ENCODE measurements around the gene TOR1AIP1. TPM values are rescaled to one million over a fixed set of nuclear protein-coding genes. Genes with fewer than 3 reads are reported as not detected.

Gene TOR1AIP1
- total RNA-seq, 2 experiments from 2014 or later = 50.1 to 71.6 TPM

DNA sequence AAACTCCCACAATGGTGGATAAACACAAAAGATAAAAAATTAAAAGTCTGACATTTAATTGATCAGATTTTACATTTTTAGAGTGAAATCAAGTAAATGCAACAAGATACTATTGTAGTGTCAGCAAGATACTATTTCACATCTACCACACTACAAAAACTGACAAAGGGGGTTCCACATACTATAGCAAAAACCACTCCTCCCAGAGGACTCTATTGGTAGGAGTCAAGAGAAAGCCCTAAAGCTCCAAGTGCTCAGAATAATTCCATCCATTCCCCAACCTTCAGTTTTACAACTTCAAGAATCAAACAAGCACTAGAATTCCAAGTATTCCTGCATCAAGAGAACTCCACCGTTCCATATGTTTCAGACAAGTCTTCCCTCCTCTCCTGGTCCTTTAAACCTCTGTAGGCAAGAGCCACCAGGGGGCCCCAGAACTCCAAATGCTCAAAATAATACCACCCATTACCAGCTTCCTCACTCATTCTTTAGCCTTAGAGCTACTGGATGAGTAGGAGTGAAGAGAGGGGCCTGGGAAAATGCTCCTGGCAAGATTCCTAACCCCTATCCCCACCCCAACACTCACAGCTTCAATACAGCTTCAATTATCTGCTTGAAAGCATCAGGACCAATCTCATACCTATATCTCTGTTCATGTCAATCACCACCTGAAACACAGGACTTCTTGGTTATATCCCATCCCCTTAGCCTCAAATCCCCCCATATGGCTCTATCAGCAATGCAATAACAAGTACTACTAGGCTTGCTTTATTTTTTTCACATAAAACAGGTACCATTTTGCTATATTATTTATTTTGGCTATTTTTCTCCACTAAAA lies 14.4 kb upstream of the TOR1AIP1 start:
- Mint-ChIP-seq H3K9me3 (ENCODE audit: low read depth) (no peaks in the 10 kb centered on the region), H3K36me3 (ENCODE audit: low read depth) (peaks cover 44% of the 10 kb centered on the region), H3K27ac (no peak overlapping the region), H3K27me3 (no peaks in the 10 kb centered on the region), H3K4me3 (no peak overlapping the region), H3K4me1 (peaks cover 17% of the 10 kb centered on the region)
- ChIA-PET CTCF (interaction anchor here (0.6 to 5.0 kb wide), 21 partner anchors 8 to 339 kb away, joined by 3 to 43 read pairs (median 3); partner anchors contain the start of genes CEP350 and TOR1AIP1), POLR2A (interaction anchor here (0.7 to 1.0 kb wide), 2 partner anchors 15 to 312 kb away, joined by 3 read pairs; partner anchors contain the start of gene TOR1AIP1)
- DNase-seq (peak; percentile 69), ATAC-seq (peak; percentile 80)
- intact Hi-C loops (cut with DNase I, micrococcal nuclease) = loop anchor here (1.0 kb wide), 2 partner anchors 311 to 312 kb away; no protein-coding TSS in a partner anchor

DNA sequence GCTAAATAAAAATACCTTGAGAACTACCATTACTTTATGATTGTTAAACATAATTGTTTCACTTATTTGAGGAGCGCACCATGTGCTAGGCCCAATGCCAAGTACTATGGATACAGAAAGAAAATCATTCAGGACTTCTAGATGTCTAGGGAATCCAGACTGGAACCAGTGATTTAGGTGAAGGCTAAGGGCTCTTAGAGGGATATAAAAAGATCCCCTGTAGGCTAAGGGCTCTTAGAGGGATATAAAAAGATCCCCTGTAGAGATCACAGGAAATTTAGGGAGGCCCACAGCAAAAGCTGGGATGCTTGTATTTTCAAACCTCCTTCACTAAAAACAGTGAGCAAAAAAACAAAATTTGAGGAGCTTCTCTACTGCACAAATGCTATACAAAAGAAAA lies 11.2 kb upstream of the TOR1AIP1 start:
- intact Hi-C loops (cut with DNase I, micrococcal nuclease) = no loop called here
- CTCF ChIA-PET = interaction anchor here (0.7 kb wide), 1 partner anchor 146 kb away, joined by 3 read pairs; no protein-coding TSS in a partner anchor
- ATAC-seq (no peak), DNase-seq (no peak)
- H3K4me1 Mint-ChIP-seq = peaks cover 37% of the 10 kb centered on the region
- no peaks in the 10 kb centered on the region for H3K27me3 Mint-ChIP-seq
- POLR2A ChIA-PET = interaction anchor here (0.7 kb wide), 1 partner anchor 253 kb away, joined by 4 read pairs; no protein-coding TSS in a partner anchor
- H3K4me3 Mint-ChIP-seq = no peak overlapping the region
- H3K36me3 Mint-ChIP-seq (ENCODE audit: low read depth) = peaks cover 26% of the 10 kb centered on the region
- H3K27ac Mint-ChIP-seq = no peak overlapping the region
- H3K9me3 Mint-ChIP-seq (ENCODE audit: low read depth) = no peaks in the 10 kb centered on the region

DNA sequence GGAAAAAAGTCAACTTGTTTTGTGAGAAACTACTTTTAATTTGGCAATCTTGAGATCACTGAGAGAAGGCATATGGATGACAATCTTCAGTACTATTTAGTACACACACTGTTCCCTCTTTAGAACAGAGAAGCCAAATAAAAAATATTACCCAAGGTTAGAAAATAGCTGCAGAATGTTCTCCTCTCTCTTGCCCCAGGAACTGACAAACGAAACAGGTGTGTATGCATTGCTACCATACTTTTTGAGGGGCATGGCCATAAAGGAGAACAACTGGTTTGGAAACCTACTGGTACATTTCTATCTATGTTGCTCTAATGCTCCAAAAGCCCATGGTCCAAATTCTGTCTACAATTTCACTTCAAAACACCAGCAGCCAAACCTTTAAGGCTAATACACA lies 10.1 kb upstream of the TOR1AIP1 start:
- Mint-ChIP-seq H3K27ac (no peak overlapping the region), H3K4me1 (peaks cover 44% of the 10 kb centered on the region), H3K9me3 (ENCODE audit: low read depth) (no peaks in the 10 kb centered on the region), H3K36me3 (ENCODE audit: low read depth) (peaks cover 28% of the 10 kb centered on the region), H3K4me3 (no peak overlapping the region), H3K27me3 (no peaks in the 10 kb centered on the region)
- intact Hi-C loops (cut with DNase I, micrococcal nuclease) = no loop called here
- ChIA-PET POLR2A (no interaction called here), CTCF (interaction anchor here (0.7 to 1.0 kb wide), 2 partner anchors 27 to 305 kb away, joined by 4 read pairs; no protein-coding TSS in a partner anchor)
- DNase-seq (no peak), ATAC-seq (no peak)

DNA sequence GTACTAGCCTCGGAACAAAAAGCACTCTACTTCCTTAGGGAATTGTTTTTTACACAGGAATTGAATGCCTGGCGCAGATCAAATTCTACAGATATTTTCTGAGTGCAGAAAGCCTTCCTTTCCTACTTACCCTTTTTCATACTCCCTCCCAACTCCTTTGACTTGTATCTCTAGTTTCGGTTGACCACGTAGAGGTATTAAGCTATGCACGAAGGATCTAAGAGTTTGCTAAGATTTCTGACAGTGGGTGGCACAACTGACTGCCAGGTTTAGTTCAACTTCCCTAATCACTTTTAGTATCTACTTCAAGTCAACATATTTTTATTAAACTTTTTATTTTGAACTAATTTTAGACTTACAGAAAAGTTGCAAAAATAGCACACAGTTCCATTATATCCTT lies 9.5 kb upstream of the TOR1AIP1 start:
- Mint-ChIP-seq H3K4me3 (no peak overlapping the region), H3K36me3 (ENCODE audit: low read depth) (peaks cover 25% of the 10 kb centered on the region), H3K4me1 (peaks cover 45% of the 10 kb centered on the region), H3K27me3 (no peaks in the 10 kb centered on the region), H3K27ac (no peak overlapping the region), H3K9me3 (ENCODE audit: low read depth) (no peaks in the 10 kb centered on the region)
- ATAC-seq (no peak), DNase-seq (no peak)
- POLR2A ChIA-PET = no interaction called here
- intact Hi-C loops (cut with DNase I, micrococcal nuclease) = no loop called here
- CTCF ChIA-PET = interaction anchor here (0.7 to 1.0 kb wide), 2 partner anchors 26 to 304 kb away, joined by 4 read pairs; no protein-coding TSS in a partner anchor

DNA sequence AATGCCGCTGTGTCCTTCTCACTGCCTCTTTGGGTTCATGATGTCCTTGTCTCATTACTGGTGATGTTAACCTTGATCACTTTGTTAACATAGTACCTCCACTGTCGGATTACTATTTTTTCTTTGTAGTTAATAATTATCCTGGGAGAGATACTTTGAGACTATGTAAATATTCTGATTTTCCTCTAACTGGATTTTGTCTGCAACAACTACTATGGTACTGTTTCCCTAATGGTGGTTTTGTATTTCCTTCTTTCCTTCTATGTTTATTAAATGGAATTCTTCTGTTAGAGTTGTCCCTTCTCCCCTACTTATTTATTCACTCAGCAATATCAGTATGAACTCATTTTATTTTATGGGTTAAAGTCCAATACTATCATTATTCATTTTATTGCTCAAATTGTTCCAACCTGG lies 8.6 kb upstream of the TOR1AIP1 start:
- intact Hi-C loops (cut with DNase I, micrococcal nuclease) = no loop called here
- ATAC-seq = no peak
- Mint-ChIP-seq H3K4me3 (no peak overlapping the region), H3K27me3 (no peaks in the 10 kb centered on the region), H3K9me3 (ENCODE audit: low read depth) (no peaks in the 10 kb centered on the region), H3K36me3 (ENCODE audit: low read depth) (peaks cover 25% of the 10 kb centered on the region), H3K4me1 (peaks cover 47% of the 10 kb centered on the region), H3K27ac (no peak overlapping the region)
- no peak for DNase-seq
- POLR2A ChIA-PET = no interaction called here
- CTCF ChIA-PET = no interaction called here

DNA sequence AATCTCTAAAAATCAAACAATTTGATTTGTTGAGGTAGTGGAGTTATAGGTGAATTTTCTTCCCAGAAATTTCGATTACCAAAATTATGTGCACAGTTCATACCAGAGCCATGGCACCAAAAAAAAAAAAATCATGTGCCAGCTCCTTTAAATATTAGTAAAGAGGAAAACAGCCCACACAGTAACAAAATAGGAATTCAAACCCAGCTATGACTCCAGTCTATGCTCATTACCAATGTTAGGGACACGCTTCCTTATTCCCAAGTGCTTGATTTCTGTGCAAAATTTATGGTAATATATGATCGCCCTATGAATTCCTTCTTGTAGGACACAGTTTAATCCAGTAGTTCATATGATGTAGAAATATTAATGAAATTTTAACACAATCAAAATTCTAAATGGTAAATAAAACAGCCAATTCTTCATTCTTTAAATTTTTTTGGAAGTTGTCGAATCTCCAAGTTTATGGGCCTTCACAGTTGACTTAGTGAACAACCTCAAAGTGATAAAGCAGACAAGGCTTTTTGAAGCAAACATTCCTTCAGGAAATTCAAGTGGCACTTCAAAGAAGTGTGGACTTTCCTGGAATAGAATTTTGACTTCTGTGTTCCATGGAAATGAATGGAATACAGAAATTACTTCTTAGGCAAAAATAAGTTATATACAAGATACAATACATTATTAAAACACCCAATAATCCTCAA lies 6.3 kb upstream of the TOR1AIP1 start:
- intact Hi-C loops (cut with DNase I, micrococcal nuclease) = no loop called here
- POLR2A ChIA-PET = no interaction called here
- Mint-ChIP-seq H3K4me1 (peaks cover 62% of the 10 kb centered on the region), H3K4me3 (peak overlapping the region; percentile 75), H3K27me3 (no peaks in the 10 kb centered on the region), H3K27ac (no peak overlapping the region), H3K9me3 (ENCODE audit: low read depth) (no peaks in the 10 kb centered on the region), H3K36me3 (ENCODE audit: low read depth) (peaks cover 22% of the 10 kb centered on the region)
- no peak for ATAC-seq
- DNase-seq = no peak
- CTCF ChIA-PET = interaction anchor here (0.8 to 1.9 kb wide), 5 partner anchors 9 to 305 kb away, joined by 3 to 8 read pairs (median 3); no protein-coding TSS in a partner anchor

DNA sequence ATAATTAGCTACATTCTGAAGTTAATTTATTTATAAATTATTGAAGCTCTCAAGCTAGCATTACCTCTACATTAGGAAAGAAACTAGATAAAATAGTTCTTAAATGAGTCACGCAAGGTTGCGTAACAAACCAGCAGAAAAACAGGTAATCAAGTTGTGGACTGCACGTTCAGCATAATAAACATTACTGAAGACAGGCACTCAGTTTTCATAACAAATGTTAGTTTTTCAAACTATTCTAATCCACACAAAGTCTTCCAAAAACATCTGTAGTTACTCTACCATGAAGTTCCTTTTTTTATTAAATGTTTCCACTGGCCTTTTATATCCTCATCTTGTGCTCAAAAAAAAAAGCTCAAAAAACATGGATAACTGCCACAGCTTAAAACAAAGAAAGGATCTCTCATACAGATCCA lies 5.8 kb upstream of the TOR1AIP1 start:
- DNase-seq (no peak), ATAC-seq (no peak)
- intact Hi-C loops (cut with DNase I, micrococcal nuclease) = no loop called here
- ChIA-PET POLR2A (no interaction called here), CTCF (interaction anchor here (0.9 to 1.9 kb wide), 4 partner anchors 9 to 305 kb away, joined by 3 to 8 read pairs (median 4); no protein-coding TSS in a partner anchor)
- peaks cover 22% of the 10 kb centered on the region for H3K36me3 Mint-ChIP-seq (ENCODE audit: low read depth)
- no peaks in the 10 kb centered on the region for H3K27me3 Mint-ChIP-seq
- peak overlapping the region; percentile 56 for H3K27ac Mint-ChIP-seq
- H3K4me3 Mint-ChIP-seq = peak overlapping the region; percentile 75
- no peaks in the 10 kb centered on the region for H3K9me3 Mint-ChIP-seq (ENCODE audit: low read depth)
- H3K4me1 Mint-ChIP-seq = peaks cover 64% of the 10 kb centered on the region

DNA sequence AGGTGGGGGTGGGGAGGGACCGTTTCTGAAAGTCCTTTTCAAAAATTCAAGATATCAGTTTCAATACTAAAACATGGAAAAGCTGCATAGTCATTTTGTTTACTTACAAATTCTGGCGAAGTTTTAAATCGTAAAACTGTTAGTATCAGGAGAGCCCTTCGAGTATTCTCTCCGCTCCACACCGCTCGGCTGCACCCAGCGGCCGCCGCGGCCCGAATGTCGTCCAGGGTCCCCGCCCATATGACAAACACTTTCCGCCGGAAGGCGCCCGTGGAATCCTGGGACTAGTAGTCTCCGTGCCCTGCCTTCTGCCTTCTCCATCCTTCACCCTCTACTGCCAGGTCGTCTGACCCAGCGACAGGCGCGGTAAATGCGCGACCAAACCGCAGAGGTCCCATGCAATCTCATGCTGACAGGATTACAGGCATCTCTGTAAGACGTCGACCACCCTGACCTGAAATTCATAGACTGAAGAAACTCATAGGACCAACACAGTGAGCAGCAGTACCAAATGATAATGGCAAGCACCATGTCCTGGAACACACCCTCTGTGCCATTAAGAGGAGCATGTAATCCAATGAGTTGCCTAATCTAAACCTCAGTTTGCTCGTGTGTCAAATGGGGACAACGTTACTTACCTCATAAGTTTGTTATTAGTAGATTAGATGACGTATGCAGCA lies 4.4 kb upstream of the TOR1AIP1 start, which contains the start of gene TOR1AIP2:
TOR1AIP2 (minus strand) TSS at position 218 of the 680 bp plus-strand sequence. CDS start 25,138 bp downstream, outside the sequence.
- peaks cover 15% of the 10 kb centered on the region for H3K36me3 Mint-ChIP-seq (ENCODE audit: low read depth)
- POLR2A ChIA-PET = no interaction called here
- DNase-seq (peak; percentile 95), ATAC-seq (peak; percentile 69)
- H3K4me1 Mint-ChIP-seq = peaks cover 55% of the 10 kb centered on the region
- H3K27ac Mint-ChIP-seq = peak within 1 kb of the TSS; percentile 89
- intact Hi-C loops (cut with DNase I, micrococcal nuclease) = loop anchor here in 1 of 2 experiments (1.0 kb wide), 3 partner anchors 77 to 796 kb away; partner anchors contain the start of genes CEP350 and QSOX1
- peak within 1 kb of the TSS; percentile 75 for H3K4me3 Mint-ChIP-seq
- no peaks in the 10 kb centered on the region for H3K9me3 Mint-ChIP-seq (ENCODE audit: low read depth)
- CTCF ChIA-PET = interaction anchor here (0.7 to 1.6 kb wide), 3 partner anchors 10 to 68 kb away, joined by 3 to 4 read pairs (median 3); no protein-coding TSS in a partner anchor
- H3K27me3 Mint-ChIP-seq = no peaks in the 10 kb centered on the region

DNA sequence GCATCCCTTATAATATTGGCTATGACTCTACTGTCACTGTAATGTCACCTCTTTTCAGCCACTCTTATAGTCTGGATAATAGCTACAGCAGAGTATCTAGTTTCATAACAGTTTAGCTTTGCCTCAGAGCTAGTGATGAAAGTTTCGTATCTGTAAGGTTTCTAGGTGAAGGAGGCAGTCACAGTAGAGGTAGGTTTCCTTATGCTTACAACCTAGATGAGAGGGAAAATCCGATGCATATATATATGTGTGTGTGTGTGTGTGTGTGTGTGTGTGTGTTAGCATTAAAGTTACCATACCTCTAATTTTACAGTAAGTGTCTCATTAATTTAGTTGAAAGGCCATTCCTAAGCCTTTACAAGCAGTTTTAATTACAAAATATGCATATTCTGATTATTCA lies 2.3 kb upstream of the TOR1AIP1 start:
- ChIA-PET POLR2A (interaction anchor here (0.6 to 0.9 kb wide), 2 partner anchors 31 to 547 kb away, joined by 3 to 5 read pairs; no protein-coding TSS in a partner anchor), CTCF (interaction anchor here (0.9 to 1.8 kb wide), 4 partner anchors 13 to 74 kb away, joined by 3 to 7 read pairs (median 4); no protein-coding TSS in a partner anchor)
- DNase-seq = no peak
- H3K27ac Mint-ChIP-seq = no peak overlapping the region
- intact Hi-C loops (cut with DNase I, micrococcal nuclease) = loop anchor here in 1 of 2 experiments (5.0 to 10.0 kb wide), 5 partner anchors 512 to 1225 kb away; partner anchors contain the start of genes AXDND1, RALGPS2, SOAT1 and XPR1
- H3K9me3 Mint-ChIP-seq (ENCODE audit: low read depth) = no peaks in the 10 kb centered on the region
- no peak for ATAC-seq
- H3K4me3 Mint-ChIP-seq = no peak overlapping the region
- H3K4me1 Mint-ChIP-seq = peaks cover 55% of the 10 kb centered on the region
- no peaks in the 10 kb centered on the region for H3K27me3 Mint-ChIP-seq
- H3K36me3 Mint-ChIP-seq (ENCODE audit: low read depth) = peaks cover 25% of the 10 kb centered on the region

DNA sequence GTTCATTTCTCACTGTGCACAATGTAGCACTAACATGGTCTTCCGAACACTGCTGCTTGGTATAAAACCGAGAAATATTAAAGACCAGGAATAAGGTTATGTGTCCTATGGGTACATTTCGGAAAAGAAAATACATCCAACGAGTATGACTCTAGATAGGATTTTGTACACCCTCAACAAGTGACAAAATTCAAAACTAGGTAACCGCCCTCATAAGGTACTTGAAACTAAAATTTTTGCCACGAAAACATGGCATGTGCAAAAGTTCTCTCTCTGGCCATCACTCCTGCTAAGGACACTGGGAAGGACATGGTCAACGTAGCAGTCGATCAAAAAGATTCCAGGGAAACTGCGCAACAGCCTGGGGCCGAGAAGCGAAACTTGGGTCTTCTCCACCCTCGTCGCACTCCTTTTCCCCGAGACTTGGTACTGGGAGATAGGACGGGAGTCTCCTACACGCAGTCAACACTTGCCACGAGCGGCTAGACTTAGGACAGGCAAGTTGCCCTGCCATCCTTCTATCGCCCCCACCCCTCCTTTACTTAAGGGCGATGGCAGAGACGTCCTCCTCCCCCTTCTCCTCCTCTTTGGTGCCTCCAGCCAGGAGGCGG lies 338 bp upstream of the TOR1AIP1 start:
- Mint-ChIP-seq H3K9me3 (ENCODE audit: low read depth) (no peaks in the 10 kb centered on the region), H3K27ac (peak overlapping the region; percentile 98), H3K36me3 (ENCODE audit: low read depth) (peaks cover 24% of the 10 kb centered on the region), H3K4me1 (peaks cover 53% of the 10 kb centered on the region), H3K4me3 (peak overlapping the region; percentile 87), H3K27me3 (no peaks in the 10 kb centered on the region)
- DNase-seq = no peak
- intact Hi-C loops (cut with DNase I, micrococcal nuclease) = loop anchor here (1.0 to 10.0 kb wide), 11 partner anchors 73 to 1223 kb away; partner anchors contain the start of genes CEP350 (in 2 of the 2), QSOX1 (in 2 of the 2), ACBD6 (in 1 of the 2) and AXDND1 (in 1 of the 2)
- ChIA-PET POLR2A (interaction anchor here (0.7 to 1.3 kb wide), 5 partner anchors 14 to 1140 kb away, joined by 3 to 8 read pairs (median 3); partner anchors contain the start of genes CEP350 and TOR3A), CTCF (interaction anchor here (0.6 to 2.4 kb wide), 6 partner anchors 14 to 229 kb away, joined by 3 to 8 read pairs (median 6); partner anchors contain the start of gene CEP350)
- peak; percentile 7 for ATAC-seq
